HepG2 (cell line): Measurements from ENCODE around the gene HABP4. TPM values are rescaled to one million over a fixed set of nuclear protein-coding genes. Genes with fewer than 3 reads are reported as not detected.

Source experiments
- AKAP8 ChIP-seq: sonication (generic); formaldehyde crosslinking; IDR thresholded peaks from 2 replicates; pipeline ENCODE4 v1.5.1; 2020; ENCODE audit warnings: mild to moderate bottlenecking, missing genetic modification reagents
- ARID5B ChIP-seq: IDR thresholded peaks from 2 replicates; pipeline ENCODE4 v1.4.0; 2020; ENCODE audit warnings: mild to moderate bottlenecking, missing genetic modification reagents
- FOXP4 ChIP-seq: sonication (generic); formaldehyde crosslinking; IDR thresholded peaks from 2 replicates; pipeline ENCODE4 v1.4.0; 2020; ENCODE audit warnings: missing genetic modification reagents
- GLMP ChIP-seq: sonication (generic); formaldehyde crosslinking; IDR thresholded peaks from 2 replicates; pipeline ENCODE4 v1.9.0; 2021; ENCODE audit warnings: missing genetic modification reagents, mild to moderate bottlenecking, borderline replicate concordance
- KDM2A ChIP-seq: sonication (generic); formaldehyde crosslinking; IDR thresholded peaks from 2 replicates; pipeline ENCODE4 v1.4.0; 2020; ENCODE audit warnings: low read depth, missing genetic modification reagents, borderline replicate concordance
- MAFF ChIP-seq: IDR thresholded peaks from 2 replicates; pipeline ENCODE4 v1.6.1; 2011; ENCODE audit warnings: low read depth, low read length, improper control_type of control experiment
- MED1 ChIP-seq: sonication (generic); formaldehyde crosslinking; IDR thresholded peaks from 2 replicates; pipeline ENCODE4 v1.4.0; 2020; ENCODE audit warnings: missing genetic modification reagents
- NONO ChIP-seq, 2 experiments: fragments of 450-650 bp in 1 of 2; sonication (generic) in 1 of 2; formaldehyde crosslinking in 1 of 2; IDR thresholded peaks in 1 of 2; conservative IDR thresholded peaks in 1 of 2; 2 replicates each; pipeline versions ENCODE4 v1.6.1 to v1.8.0; 2017 to 2022; ENCODE audit warnings: mild to moderate bottlenecking in 1 of 2, missing genetic modification reagents in 1 of 2, moderate library complexity in 1 of 2
- TFAP4 ChIP-seq: sonication (generic); IDR thresholded peaks from 2 replicates; pipeline ENCODE4 v1.6.1; 2016; ENCODE audit warnings: low read depth, borderline replicate concordance
- TFDP1 ChIP-seq: IDR thresholded peaks from 2 replicates; pipeline ENCODE4 v1.6.1; 2016; ENCODE audit warnings: missing compliant biosample characterization, missing genetic modification reagents, borderline replicate concordance
- ZNF609 ChIP-seq: sonication (generic); formaldehyde crosslinking; IDR thresholded peaks from 2 replicates; pipeline ENCODE4 v1.4.0; 2020; ENCODE audit warnings: mild to moderate bottlenecking, missing genetic modification reagents, borderline replicate concordance
- ZNF776 ChIP-seq: sonication (generic); formaldehyde crosslinking; IDR thresholded peaks from 2 replicates; pipeline ENCODE4 v1.4.0; 2020; ENCODE audit warnings: mild to moderate bottlenecking, missing genetic modification reagents
- ZSCAN25 ChIP-seq: sonication (generic); formaldehyde crosslinking; IDR thresholded peaks from 2 replicates; pipeline ENCODE4 v1.8.0; 2022; ENCODE audit warnings: mild to moderate bottlenecking, missing genetic modification reagents
- polyA plus RNA-seq, 8 experiments: library from polyadenylated mRNA; depleted of rRNA in 3 of 8; stranded (reverse) in 7 of 8; unstranded in 1 of 8; fragments of >200 nt; fragmentation: Illumina TruSeq in 4 of 8; extraction: Trizol in 4 of 8; gene quantifications; 2 replicates each; pipeline versions ENCODE4 v1.2.1 to v1.2.3, GENCODE V29; 2011 to 2016; ENCODE audit warnings: low read depth in 4 of 8, missing spikeins in 1 of 8, mixed read lengths in 1 of 8; ENCODE audit not compliant: insufficient read depth in 1 of 8
- total RNA-seq, 5 experiments: library from RNA; depleted of rRNA; stranded (reverse); fragments of >200 nt; fragmentation: Illumina TruSeq; extraction: Trizol; gene quantifications; 2 replicates each; pipeline ENCODE4 v1.2.3, GENCODE V29; 2016; ENCODE audit warnings: low read depth in 1 of 5

Gene HABP4
- total and polyA plus RNA-seq, 2 of the 13 experiments (the other 11 are each of a cell fraction or from before 2014, with no cell fraction given): 14.3 to 26.6 TPM

- TF ChIP-seq ZNF609 (CRISPR knock-in tag): no peak
- TF ChIP-seq ARID5B (CRISPR knock-in tag): no peak; the same call in 1 of the 2 replicates
- peak; percentile 78 for TF ChIP-seq KDM2A (CRISPR knock-in tag)
- peak; percentile 75 for TF ChIP-seq MED1
- no peak for TF ChIP-seq GLMP (CRISPR knock-in tag)
- TF ChIP-seq MAFF: no peak
- TF ChIP-seq TFAP4: no peak; the same call in none of the 2 replicates
- TF ChIP-seq ZNF776 (CRISPR knock-in tag): no peak
- TF ChIP-seq AKAP8 (CRISPR knock-in tag): 0 out of 2 replicates have a peak, but pooled peaks have one; percentile 34
- TF ChIP-seq ZSCAN25 (CRISPR knock-in tag): no peak
- TF ChIP-seq TFDP1 (CRISPR knock-in tag): peak; percentile 26; the same call in 1 of the 2 replicates
- TF ChIP-seq FOXP4 (CRISPR knock-in tag): no peak
- no peak for TF ChIP-seq NONO (IDR thresholded peaks at IDR 0.05)
- peak; percentile 86 for TF ChIP-seq NONO (CRISPR knock-in tag; conservative IDR thresholded peaks at IDR 0.05)
Measured at GRCh38 chr9:96418920-96419690, 30.9 kb upstream of the HABP4 start (continued).
